IMR-90 (cell line): ENCODE results near the gene FBXO34. TPM values are rescaled to one million over a fixed set of nuclear protein-coding genes. Genes with fewer than 3 reads are reported as not detected.

Source experiments
- ATAC-seq: fragments of 200-7000 bp; cut with Tn5 transposase; 2 replicates; pipeline ENCODE4 v1.9.1; 2020; ENCODE audit warnings: low read depth, mild to moderate bottlenecking, moderate library complexity
- BruUV-seq: library from RNA; stranded (reverse); fragments of 400-500 nt; replicated peaks from 2 replicates; lab custom pipeline; 2021; lab: Mats Ljungman, UMichigan
- CTCF ChIA-PET: fragments of 300-600 bp; formaldehyde crosslinking; extraction: SDS; loops from one replicate; lab custom pipeline; 2021; ENCODE audit warnings: antibody characterized with exemption; lab: Yijun Ruan, JAX
- POLR2A ChIA-PET: fragments of 300-600 bp; sonication (Branson Sonifier 250); formaldehyde crosslinking; loops from one replicate; lab custom pipeline; 2022; ENCODE audit warnings: antibody characterized with exemption; ENCODE audit not compliant: unreplicated experiment; lab: Charles Lee
- DNase-seq: peaks from one replicate; pipeline ENCODE4 v3.0.0; 2013
- H2AFZ ChIP-seq: replicated peaks from 2 replicates; pipeline ENCODE3; 2013; ENCODE audit warnings: low read length, mild to moderate bottlenecking; ENCODE audit not compliant: poor library complexity
- H2AK5ac ChIP-seq: 2 replicates; pipeline ENCODE4 v1.6.1; 2013; ENCODE audit warnings: low read depth, low read length, inconsistent platforms
- H2AK9ac ChIP-seq: replicated peaks from 2 replicates; pipeline ENCODE3; 2013; ENCODE audit warnings: mild to moderate bottlenecking, low read depth, low read length, moderate library complexity; ENCODE audit not compliant: poor library complexity
- H2BK120ac ChIP-seq: 2 replicates; pipeline ENCODE4 v1.6.1; 2013; ENCODE audit warnings: low read depth, low read length, inconsistent platforms
- H2BK15ac ChIP-seq: 3 replicates; pipeline ENCODE4 v1.6.1; 2013; ENCODE audit warnings: low read depth, low read length, inconsistent platforms
- H2BK20ac ChIP-seq: 2 replicates; pipeline ENCODE4 v1.6.1; 2013; ENCODE audit warnings: low read depth, mild to moderate bottlenecking, inconsistent platforms, low read length, moderate library complexity
- H2BK5ac ChIP-seq: 2 replicates; pipeline ENCODE4 v1.6.1; 2013; ENCODE audit warnings: mild to moderate bottlenecking, low read depth, low read length, inconsistent platforms; ENCODE audit not compliant: poor library complexity, severe bottlenecking
- H3K14ac ChIP-seq: replicated peaks from 2 replicates; pipeline ENCODE4 v1.6.1; 2013; ENCODE audit warnings: low read depth, low read length, inconsistent platforms
- H3K18ac ChIP-seq: 2 replicates; pipeline ENCODE4 v1.6.1; 2013; ENCODE audit warnings: low read depth, low read length, control low read depth
- H3K23ac ChIP-seq: 2 replicates; pipeline ENCODE4 v1.6.1; 2013; ENCODE audit warnings: low read depth, low read length, inconsistent platforms
- H3K27ac ChIP-seq: 2 replicates; pipeline ENCODE4 v1.5.1; 2013; ENCODE audit warnings: mild to moderate bottlenecking, control low read depth, low read length; ENCODE audit not compliant: insufficient read depth
- H3K27me3 ChIP-seq: 2 replicates; pipeline ENCODE4 v1.6.1; 2013; ENCODE audit warnings: low read length; ENCODE audit not compliant: control insufficient read depth, insufficient read depth
- H3K36me3 ChIP-seq: 2 replicates; pipeline ENCODE4 v1.6.1; 2013; ENCODE audit warnings: low read length, mixed read lengths; ENCODE audit not compliant: control insufficient read depth, insufficient read depth
- H3K4ac ChIP-seq: 2 replicates; pipeline ENCODE4 v1.6.1; 2013; ENCODE audit warnings: low read depth, low read length, inconsistent platforms
- H3K4me1 ChIP-seq: 2 replicates; pipeline ENCODE4 v1.6.1; 2013; ENCODE audit warnings: low read length, mixed read lengths; ENCODE audit not compliant: control insufficient read depth, insufficient read depth
- H3K4me2 ChIP-seq: 2 replicates; pipeline ENCODE4 v1.6.1; 2013; ENCODE audit warnings: low read depth, mild to moderate bottlenecking, control low read depth, low read length, moderate library complexity
- H3K4me3 ChIP-seq: 2 replicates; pipeline ENCODE4 v1.5.1; 2013; ENCODE audit warnings: low read depth, mild to moderate bottlenecking, control low read depth, low read length, moderate library complexity; ENCODE audit not compliant: insufficient read depth
- H3K56ac ChIP-seq: 2 replicates; pipeline ENCODE4 v1.6.1; 2013; ENCODE audit warnings: low read length, inconsistent platforms; ENCODE audit not compliant: insufficient read depth; ENCODE audit errors: extremely low read depth
- H3K79me1 ChIP-seq, 2 experiments: 2 replicates each; pipeline ENCODE4 v1.6.1; 2013; ENCODE audit warnings: low read length in 2 of 2, inconsistent platforms in 1 of 2, low read depth in 1 of 2
- H3K9ac ChIP-seq: 2 replicates; pipeline ENCODE4 v1.6.1; 2013; ENCODE audit warnings: low read depth, low read length, control low read depth
- H3K9me1 ChIP-seq: 2 replicates; pipeline ENCODE4 v1.6.1; 2013; ENCODE audit warnings: low read length, inconsistent platforms; ENCODE audit not compliant: insufficient read depth
- H3K9me3 ChIP-seq: 2 replicates; pipeline ENCODE4 v1.6.1; 2013; ENCODE audit warnings: low read length; ENCODE audit not compliant: control insufficient read depth, insufficient read depth
- H4K20me1 ChIP-seq: 2 replicates; pipeline ENCODE4 v1.6.1; 2013; ENCODE audit warnings: low read length, inconsistent platforms; ENCODE audit not compliant: insufficient read depth
- H4K5ac ChIP-seq: 2 replicates; pipeline ENCODE4 v1.6.1; 2013; ENCODE audit warnings: mild to moderate bottlenecking, low read depth, low read length, control low read depth
- H4K8ac ChIP-seq, 2 experiments: 2 replicates each; pipeline ENCODE4 v1.6.1; 2013; ENCODE audit warnings: low read depth in 2 of 2, low read length in 2 of 2, control low read depth in 1 of 2, inconsistent platforms in 1 of 2
- H4K91ac ChIP-seq: 2 replicates; pipeline ENCODE4 v1.6.1; 2013; ENCODE audit warnings: low read depth, low read length, inconsistent platforms; ENCODE audit not compliant: insufficient read depth
- CEBPB ChIP-seq: IDR thresholded peaks from 2 replicates; pipeline ENCODE4 v1.6.1; 2012; ENCODE audit warnings: low read depth, low read length, improper control_type of control experiment
- CHD1 ChIP-seq: IDR thresholded peaks from 2 replicates; pipeline ENCODE4 v1.6.1; 2012; ENCODE audit warnings: low read depth, low read length, improper control_type of control experiment
- FOS ChIP-seq: fragments of 150-350 bp; IDR thresholded peaks from 2 replicates; pipeline ENCODE4 v1.6.1; 2016; ENCODE audit warnings: low read depth, low read length
- MAFK ChIP-seq: IDR thresholded peaks from 2 replicates; pipeline ENCODE4 v1.6.1; 2012; ENCODE audit warnings: low read depth, low read length, improper control_type of control experiment
- MAZ ChIP-seq: IDR thresholded peaks from 2 replicates; pipeline ENCODE4 v1.6.1; 2012; ENCODE audit warnings: low read depth, mild to moderate bottlenecking, low read length, improper control_type of control experiment, moderate library complexity, borderline replicate concordance
- MXI1 ChIP-seq: IDR thresholded peaks from 2 replicates; pipeline ENCODE4 v1.6.1; 2012; ENCODE audit warnings: low read depth, mild to moderate bottlenecking, low read length, moderate library complexity, borderline replicate concordance
- NFE2L2 ChIP-seq: fragments of 150-350 bp; IDR thresholded peaks from 2 replicates; pipeline ENCODE4 v1.6.1; 2016; ENCODE audit warnings: low read depth, mild to moderate bottlenecking, low read length
- POLR2A ChIP-seq: IDR thresholded peaks from 2 replicates; pipeline ENCODE4 v1.6.1; 2012; ENCODE audit warnings: mild to moderate bottlenecking, low read depth, low read length
- RAD21 ChIP-seq: IDR thresholded peaks from 2 replicates; pipeline ENCODE4 v1.6.1; 2012; ENCODE audit warnings: low read length, improper control_type of control experiment
- RCOR1 ChIP-seq: IDR thresholded peaks from 2 replicates; pipeline ENCODE4 v1.6.1; 2012; ENCODE audit warnings: mild to moderate bottlenecking, low read length, improper control_type of control experiment; ENCODE audit not compliant: insufficient replicate concordance
- RFX5 ChIP-seq: IDR thresholded peaks from 2 replicates; pipeline ENCODE4 v1.8.0; 2012; ENCODE audit warnings: low read depth, mild to moderate bottlenecking, low read length, moderate library complexity
- SMC3 ChIP-seq: fragments of 150-350 bp; IDR thresholded peaks from 2 replicates; pipeline ENCODE4 v1.6.1; 2016; ENCODE audit warnings: low read depth, mild to moderate bottlenecking, antibody characterized with exemption, low read length, moderate library complexity
- WGBS, 2 experiments: methylation state at CpG; one replicate each; pipeline versions ENCODE4 v1.1.5 to v1.1.7; 2013; ENCODE audit warnings: missing lambda C conversion rate in 2 of 2; ENCODE audit not compliant: insufficient read length in 1 of 2; ENCODE audit errors: extremely low coverage in 2 of 2; 5-methylcytosine and 5-hydroxymethylcytosine counted together
- dilution Hi-C: fragments of 300-500 bp; cut with HindIII; formaldehyde crosslinking; loops from one replicate; pipeline ENCODE4 v1.14.3; 2018; ENCODE audit warnings: low sequenced_read_pairs; ENCODE audit not compliant: unreplicated experiment
- in situ Hi-C: fragments of 300-500 bp; cut with MboI; formaldehyde crosslinking; loops from 3 replicates; pipeline ENCODE4 v1.14.3; 2019; ENCODE audit warnings: low sequenced_read_pairs, inconsistent platforms, mixed read lengths
- intact Hi-C: fragments of 100-400 bp; cut with micrococcal nuclease; formaldehyde crosslinking; loops from 2 replicates; pipeline ENCODE4 v1.10.0; 2022
- polyA plus RNA-seq, 3 experiments: library from polyadenylated mRNA; depleted of rRNA; stranded (reverse); fragments of >200 nt; gene quantifications; 2 replicates each; pipeline ENCODE4 v1.2.3, GENCODE V29; 2012; ENCODE audit warnings: low replicate concordance in 1 of 3
- total RNA-seq: library from RNA; depleted of rRNA; stranded (reverse); fragments of >200 nt; gene quantifications from 2 replicates; pipeline ENCODE4 v1.2.3, GENCODE V29; 2012
- TF ChIP-seq, protein P1 (sequence below): fragments of 150-350 bp; IDR thresholded peaks from 2 replicates; pipeline ENCODE4 v1.6.1; 2017; ENCODE audit warnings: mild to moderate bottlenecking, antibody characterized with exemption, low read length, low read depth
- TF ChIP-seq, protein P2 (sequence below): fragments of 150-350 bp; IDR thresholded peaks from 2 replicates; pipeline ENCODE4 v1.6.1; 2016; ENCODE audit warnings: low read depth, mild to moderate bottlenecking, low read length, moderate library complexity, borderline replicate concordance
- TF ChIP-seq, protein P3 (sequence below): conservative IDR thresholded peaks from 2 replicates; pipeline ENCODE4 v1.5.1; 2012; ENCODE audit warnings: mild to moderate bottlenecking, low read depth, low read length, improper control_type of control experiment

FBXO34 gene
- total and polyA plus RNA-seq, 2 of the 4 experiments (the other 2 are of a cell fraction), result 15.4 to 35.1 TPM

DNA sequence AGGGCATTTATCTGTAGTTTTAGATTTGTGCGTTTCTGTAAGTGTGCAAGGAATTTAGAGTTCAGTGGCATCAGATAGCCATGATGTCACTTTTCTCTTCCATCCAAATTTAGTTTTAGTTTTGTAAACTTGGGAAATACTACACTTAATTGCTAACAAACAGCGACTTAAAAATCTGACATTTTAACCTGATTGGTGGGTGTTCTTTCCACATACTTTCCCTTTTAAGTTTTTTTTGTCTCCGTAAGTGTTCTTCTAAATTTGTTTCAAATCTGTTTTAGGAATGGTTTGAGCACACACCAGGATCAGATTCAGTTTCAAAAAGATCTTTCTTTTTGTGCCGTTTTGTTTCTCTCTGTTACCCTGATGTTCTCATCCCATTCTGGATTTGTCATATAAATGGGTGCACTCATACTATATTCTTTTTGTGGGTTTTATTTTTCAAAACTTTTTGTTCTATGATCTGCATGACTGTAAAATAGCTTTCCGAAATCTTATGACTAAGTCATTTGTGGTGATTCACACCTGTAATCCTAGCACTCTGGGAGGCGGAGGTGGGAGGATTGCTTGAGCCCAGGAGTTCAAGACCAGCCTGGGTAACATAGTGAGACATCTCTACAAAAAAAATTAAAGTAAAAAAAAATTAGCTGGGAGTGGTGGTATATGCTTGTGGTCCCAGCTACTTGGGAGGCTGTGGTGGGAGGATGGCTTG lies 58.9 kb downstream of the FBXO34 start:
- H4K20me1 ChIP-seq, result peaks cover 56% of the 10 kb centered on the region
- dilution Hi-C loops (no loop called here), in situ Hi-C loops (no loop called here), intact Hi-C loops (loop anchor here (5.0 kb wide), 1 partner anchor 43 kb away; no protein-coding TSS in a partner anchor)
- H3K4me2 ChIP-seq, result peak overlapping the region; percentile 21
- H3K4ac ChIP-seq, result no peak overlapping the region
- no peak overlapping the region for H2BK5ac ChIP-seq
- no peaks in the 10 kb centered on the region for H3K27me3 ChIP-seq
- no peak overlapping the region for H3K56ac ChIP-seq
- no peak overlapping the region for H2BK20ac ChIP-seq
- peak; percentile 45 for DNase-seq
- POLR2A ChIA-PET, result interaction anchor here (0.6 kb wide), 1 partner anchor 49 kb away, joined by 3 read pairs; no protein-coding TSS in a partner anchor
- no TSS peak for BruUV-seq
- H4K8ac ChIP-seq, result no peak overlapping the region
- H2AK9ac ChIP-seq, result no peak overlapping the region
- H3K9me1 ChIP-seq, result peaks cover 19% of the 10 kb centered on the region
- H2AFZ ChIP-seq, result no peak overlapping the region
- no peak overlapping the region for H3K4me3 ChIP-seq
- no peak overlapping the region for H3K9ac ChIP-seq
- H3K27ac ChIP-seq, result no peak overlapping the region
- H2AK5ac ChIP-seq, result no peak overlapping the region
- peaks cover 53 to 64% of the 10 kb centered on the region in 2 experiments for H3K79me1 ChIP-seq
- no peak overlapping the region for H3K23ac ChIP-seq
- H2BK120ac ChIP-seq, result no peak overlapping the region
- H3K4me1 ChIP-seq, result peaks cover 14% of the 10 kb centered on the region
- no peak overlapping the region for H3K14ac ChIP-seq
- no peaks in the 10 kb centered on the region for H3K36me3 ChIP-seq
- no CpG with 5 or more reads among the region's 6 CpGs for WGBS, 2 experiments
- no peak overlapping the region for H4K91ac ChIP-seq
- H2BK15ac ChIP-seq, result no peak overlapping the region
- no peak for ATAC-seq
- H3K18ac ChIP-seq, result no peak overlapping the region
- CTCF ChIA-PET, result interaction anchor here (1.3 kb wide), 1 partner anchor 24 kb away, joined by 4 read pairs; no protein-coding TSS in a partner anchor
- H4K5ac ChIP-seq, result no peak overlapping the region
- H3K9me3 ChIP-seq, result no peaks in the 10 kb centered on the region
- TF ChIP-seq POLR2A, result no peak
- TF ChIP-seq SMC3, result no peak
- TF ChIP-seq CEBPB, result no peak
- TF ChIP-seq, protein P1, sequence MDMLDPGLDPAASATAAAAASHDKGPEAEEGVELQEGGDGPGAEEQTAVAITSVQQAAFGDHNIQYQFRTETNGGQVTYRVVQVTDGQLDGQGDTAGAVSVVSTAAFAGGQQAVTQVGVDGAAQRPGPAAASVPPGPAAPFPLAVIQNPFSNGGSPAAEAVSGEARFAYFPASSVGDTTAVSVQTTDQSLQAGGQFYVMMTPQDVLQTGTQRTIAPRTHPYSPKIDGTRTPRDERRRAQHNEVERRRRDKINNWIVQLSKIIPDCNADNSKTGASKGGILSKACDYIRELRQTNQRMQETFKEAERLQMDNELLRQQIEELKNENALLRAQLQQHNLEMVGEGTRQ, result no peak
- TF ChIP-seq RCOR1, result no peak
- TF ChIP-seq MXI1, result no peak
- no peak for TF ChIP-seq RAD21
- no peak for TF ChIP-seq RFX5
- no peak for TF ChIP-seq FOS
- TF ChIP-seq MAZ, result no peak
- no peak for TF ChIP-seq MAFK
- TF ChIP-seq, protein P2, sequence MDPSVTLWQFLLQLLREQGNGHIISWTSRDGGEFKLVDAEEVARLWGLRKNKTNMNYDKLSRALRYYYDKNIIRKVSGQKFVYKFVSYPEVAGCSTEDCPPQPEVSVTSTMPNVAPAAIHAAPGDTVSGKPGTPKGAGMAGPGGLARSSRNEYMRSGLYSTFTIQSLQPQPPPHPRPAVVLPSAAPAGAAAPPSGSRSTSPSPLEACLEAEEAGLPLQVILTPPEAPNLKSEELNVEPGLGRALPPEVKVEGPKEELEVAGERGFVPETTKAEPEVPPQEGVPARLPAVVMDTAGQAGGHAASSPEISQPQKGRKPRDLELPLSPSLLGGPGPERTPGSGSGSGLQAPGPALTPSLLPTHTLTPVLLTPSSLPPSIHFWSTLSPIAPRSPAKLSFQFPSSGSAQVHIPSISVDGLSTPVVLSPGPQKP, result no peak
- TF ChIP-seq CHD1, result no peak
- TF ChIP-seq, protein P3, sequence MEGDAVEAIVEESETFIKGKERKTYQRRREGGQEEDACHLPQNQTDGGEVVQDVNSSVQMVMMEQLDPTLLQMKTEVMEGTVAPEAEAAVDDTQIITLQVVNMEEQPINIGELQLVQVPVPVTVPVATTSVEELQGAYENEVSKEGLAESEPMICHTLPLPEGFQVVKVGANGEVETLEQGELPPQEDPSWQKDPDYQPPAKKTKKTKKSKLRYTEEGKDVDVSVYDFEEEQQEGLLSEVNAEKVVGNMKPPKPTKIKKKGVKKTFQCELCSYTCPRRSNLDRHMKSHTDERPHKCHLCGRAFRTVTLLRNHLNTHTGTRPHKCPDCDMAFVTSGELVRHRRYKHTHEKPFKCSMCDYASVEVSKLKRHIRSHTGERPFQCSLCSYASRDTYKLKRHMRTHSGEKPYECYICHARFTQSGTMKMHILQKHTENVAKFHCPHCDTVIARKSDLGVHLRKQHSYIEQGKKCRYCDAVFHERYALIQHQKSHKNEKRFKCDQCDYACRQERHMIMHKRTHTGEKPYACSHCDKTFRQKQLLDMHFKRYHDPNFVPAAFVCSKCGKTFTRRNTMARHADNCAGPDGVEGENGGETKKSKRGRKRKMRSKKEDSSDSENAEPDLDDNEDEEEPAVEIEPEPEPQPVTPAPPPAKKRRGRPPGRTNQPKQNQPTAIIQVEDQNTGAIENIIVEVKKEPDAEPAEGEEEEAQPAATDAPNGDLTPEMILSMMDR, result no peak
- no peak for TF ChIP-seq NFE2L2
